Smooth muscle cell of the umbilical artery (primary cell): ENCODE measurements around the gene TNS1. TPM values are rescaled to one million over a fixed set of nuclear protein-coding genes. Genes with fewer than 3 reads are reported as not detected.

ENCODE experiments used
- total RNA-seq: library from RNA; depleted of rRNA; stranded (reverse); fragments of >200 nt; gene quantifications from 2 replicates; pipeline ENCODE4 v1.2.3, GENCODE V29; 2014

The TNS1 gene
- total RNA-seq = 173 and 269 TPM in 2 replicates

GRCh38 chr2:218002845-218003180 is at the start of gene TNS1:
TSS of gene TNS1 (minus strand) at chr2:218002995. CDS start at chr2:218002872, 123 bp downstream.

Other genes with a start within 250 kb of the TNS1 start
- gene RUFY4, start 66.3 kb upstream of the TNS1 start, total RNA-seq = not detected in 2 replicates
- not detected in 2 replicates for gene CXCR2, start 123.0 kb upstream of the TNS1 start, total RNA-seq
- gene CXCR1, start 164.0 kb upstream of the TNS1 start, total RNA-seq = not detected in 2 replicates
- 346 and 401 TPM in 2 replicates for gene ARPC2, start 214.2 kb upstream of the TNS1 start, total RNA-seq